ENCODE data around the gene SYTL2.

GRCh38 chr11:85697747-85698146, 113.2 kb downstream of the SYTL2 start:
- no peak for TF ChIP-seq CTCF (IDR thresholded peaks at IDR 0.05)
- no peak for TF ChIP-seq SIN3A (IDR thresholded peaks at IDR 0.05; ENCODE audit: borderline replicate concordance, insufficient read depth, low read depth, low read length)
- no peak for TF ChIP-seq POLR2AphosphoS5 (IDR thresholded peaks at IDR 0.05; ENCODE audit: low read depth, low read length)
- TF ChIP-seq REST (IDR thresholded peaks at IDR 0.05; ENCODE audit: insufficient read depth in 1 of 2, low read depth in 2 of 2, low read length in 1 of 2): no peak

Measured in Panc1 (cell line).